AG04450 (cell line): ENCODE data around the gene FRG2B. TPM values are rescaled to one million over a fixed set of nuclear protein-coding genes. Genes with fewer than 3 reads are reported as not detected.
"Not testable (repeated sequence)": the region's sequence is repeated elsewhere in the genome, so short reads cannot be mapped to it uniquely, and the experiment has no call there.

Experiments used
- CTCF ChIA-PET: fragments of 300-600, 350-600 bp; formaldehyde crosslinking; extraction: SDS; loops from one replicate; lab custom pipeline; 2022; ENCODE audit warnings: antibody characterized with exemption, inconsistent platforms; lab: Charles Lee
- POLR2A ChIA-PET: fragments of 350-600 bp; formaldehyde crosslinking; extraction: SDS; loops from one replicate; lab custom pipeline; 2021; ENCODE audit warnings: antibody characterized with exemption, inconsistent platforms; lab: Yijun Ruan, JAX
- DNase-seq: peaks from one replicate; pipeline ENCODE4 v3.0.0-alpha.2; 2011; ENCODE audit warnings: low read depth, low spot score
- H3K27ac ChIP-seq: one replicate; pipeline ENCODE4 v1.5.1; 2012; ENCODE audit warnings: low read depth, low read length, control low read depth
- H3K27me3 ChIP-seq: one replicate; pipeline ENCODE4 v1.6.0; 2012; ENCODE audit warnings: low read length; ENCODE audit not compliant: control insufficient read depth, insufficient read depth
- H3K4me3 ChIP-seq: 2 replicates; pipeline ENCODE4 v1.5.1; 2011; ENCODE audit warnings: mild to moderate bottlenecking, low read depth, low read length, control low read depth
- H3K9me3 ChIP-seq: 2 replicates; pipeline ENCODE4 v1.5.1; 2012; ENCODE audit warnings: low read length; ENCODE audit not compliant: control insufficient read depth, insufficient read depth
- polyA plus RNA-seq: library from polyadenylated mRNA; depleted of rRNA; stranded (reverse); fragments of >200 nt; gene quantifications from 2 replicates; pipeline ENCODE4 v1.2.3, GENCODE V29; 2011; rRNA removed
- TF ChIP-seq, protein P1 (sequence below): IDR thresholded peaks from 2 replicates; pipeline ENCODE4 v1.5.1; 2011; ENCODE audit warnings: low read depth, low read length, control low read depth, inconsistent platforms

FRG2B gene
- polyA plus RNA-seq, 1 experiment = not detected

DNA sequence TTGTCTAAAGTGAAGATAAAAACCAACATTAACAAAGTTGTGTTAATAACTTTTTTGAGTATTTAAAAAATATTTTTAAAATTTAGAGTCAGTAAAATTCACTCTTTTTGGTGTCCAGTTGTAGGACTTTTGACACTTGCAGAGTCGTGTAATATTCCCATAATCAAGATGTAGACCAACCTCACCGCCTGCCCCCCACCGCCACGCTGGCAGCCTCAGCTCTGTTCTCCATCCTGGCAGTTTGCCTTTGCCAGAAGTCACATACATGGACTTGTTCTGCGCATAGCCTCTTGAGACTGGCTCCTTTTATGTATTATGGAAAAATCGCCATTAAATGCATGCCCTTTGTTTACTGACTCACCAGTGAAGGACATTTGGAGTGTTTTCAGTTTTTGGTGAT is 33.9 kb downstream of the FRG2B start:
- no peak for DNase-seq
- POLR2A ChIA-PET = no interaction called here
- Histone ChIP-seq H3K27me3 (no peaks in the 10 kb centered on the region), H3K9me3 (peaks cover 10% of the 10 kb centered on the region; the same call in 1 of the 2 replicates), H3K4me3 (no peak overlapping the region), H3K27ac (no peak overlapping the region)
- TF ChIP-seq, protein P1, sequence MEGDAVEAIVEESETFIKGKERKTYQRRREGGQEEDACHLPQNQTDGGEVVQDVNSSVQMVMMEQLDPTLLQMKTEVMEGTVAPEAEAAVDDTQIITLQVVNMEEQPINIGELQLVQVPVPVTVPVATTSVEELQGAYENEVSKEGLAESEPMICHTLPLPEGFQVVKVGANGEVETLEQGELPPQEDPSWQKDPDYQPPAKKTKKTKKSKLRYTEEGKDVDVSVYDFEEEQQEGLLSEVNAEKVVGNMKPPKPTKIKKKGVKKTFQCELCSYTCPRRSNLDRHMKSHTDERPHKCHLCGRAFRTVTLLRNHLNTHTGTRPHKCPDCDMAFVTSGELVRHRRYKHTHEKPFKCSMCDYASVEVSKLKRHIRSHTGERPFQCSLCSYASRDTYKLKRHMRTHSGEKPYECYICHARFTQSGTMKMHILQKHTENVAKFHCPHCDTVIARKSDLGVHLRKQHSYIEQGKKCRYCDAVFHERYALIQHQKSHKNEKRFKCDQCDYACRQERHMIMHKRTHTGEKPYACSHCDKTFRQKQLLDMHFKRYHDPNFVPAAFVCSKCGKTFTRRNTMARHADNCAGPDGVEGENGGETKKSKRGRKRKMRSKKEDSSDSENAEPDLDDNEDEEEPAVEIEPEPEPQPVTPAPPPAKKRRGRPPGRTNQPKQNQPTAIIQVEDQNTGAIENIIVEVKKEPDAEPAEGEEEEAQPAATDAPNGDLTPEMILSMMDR = no peak
- CTCF ChIA-PET = no interaction called here

DNA sequence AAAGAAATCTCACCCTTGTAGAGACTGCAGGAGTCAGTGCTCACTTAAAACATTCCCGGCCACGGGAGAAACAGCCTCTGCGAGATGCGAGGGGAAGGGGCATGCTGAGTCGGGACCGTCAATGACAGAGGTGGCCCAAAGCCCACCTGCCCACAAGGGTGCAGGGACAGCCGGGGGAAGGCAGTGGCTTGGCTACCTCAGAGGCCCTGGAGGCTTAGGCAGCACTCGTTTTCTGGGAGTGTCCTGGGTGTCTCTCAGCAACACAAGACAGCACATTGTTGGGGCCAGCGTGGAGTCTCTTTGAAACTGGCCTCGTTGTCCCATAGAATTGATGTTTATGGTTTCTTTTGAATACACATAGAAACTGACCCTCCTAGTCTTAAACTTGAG is 35.6 kb downstream of the FRG2B start:
- ChIA-PET POLR2A (no interaction called here), CTCF (no interaction called here)
- TF ChIP-seq, protein P1 = no peak

GRCh38 chr10:133590226-133590969 is 36.2 kb downstream of the FRG2B start:
- Histone ChIP-seq H3K9me3 (peaks cover 10% of the 10 kb centered on the region; the same call in 1 of the 2 replicates), H3K27me3 (no peaks in the 10 kb centered on the region), H3K27ac (no peak overlapping the region), H3K4me3 (no peak overlapping the region)
- ChIA-PET CTCF (no interaction called here), POLR2A (no interaction called here)
- no peak for DNase-seq
- TF ChIP-seq, protein P1 = no peak

More for the DNA sequence above, 35.6 kb downstream of the FRG2B start:
- no peak overlapping the region for H3K27ac ChIP-seq
- no peak for DNase-seq
- H3K27me3 ChIP-seq = no peaks in the 10 kb centered on the region
- peaks cover 10% of the 10 kb centered on the region; the same call in 1 of the 2 replicates for H3K9me3 ChIP-seq
- H3K4me3 ChIP-seq = no peak overlapping the region

DNA sequence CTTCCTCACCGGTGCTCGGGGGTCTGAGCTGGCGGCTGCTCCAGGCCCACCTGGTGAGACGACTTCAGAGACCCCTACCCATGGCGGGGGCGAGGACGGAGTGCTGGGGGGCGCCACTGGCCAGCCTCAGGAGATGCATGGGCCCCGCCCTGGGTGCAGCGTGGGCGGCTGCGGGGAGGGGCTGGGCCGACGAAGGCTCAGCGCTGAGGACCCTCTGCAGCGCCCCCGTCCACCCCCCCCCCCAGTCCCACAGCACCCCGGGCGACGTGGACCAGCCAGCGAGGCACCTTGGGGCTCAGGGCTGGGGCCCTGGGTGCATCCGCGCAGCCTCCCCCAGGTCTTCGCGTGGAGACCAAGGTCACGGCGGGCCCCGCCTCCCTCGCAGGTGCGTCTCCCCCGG is 49.6 kb downstream of the FRG2B start:
- H3K27ac ChIP-seq, POLR2A ChIA-PET, DNase-seq, H3K9me3 ChIP-seq, CTCF ChIA-PET, H3K4me3 ChIP-seq, H3K27me3 ChIP-seq: not testable (repeated sequence)

Other genes starting within 250 kb of the FRG2B start
- 3.0 and 3.1 TPM in 2 replicates for gene PAOX, start 247.5 kb downstream of the FRG2B start, polyA plus RNA-seq
- 36.1 and 40.2 TPM in 2 replicates for gene MTG1, start 232.6 kb downstream of the FRG2B start, polyA plus RNA-seq
- 1.1 and 1.2 TPM in 2 replicates for gene SPRN, start 202.2 kb downstream of the FRG2B start, polyA plus RNA-seq
- gene SCART1, start 172.8 kb downstream of the FRG2B start, polyA plus RNA-seq = 0.67 and 0.96 TPM in 2 replicates
- 1.1 and 1.3 TPM in 2 replicates for gene CYP2E1, start 99.4 kb downstream of the FRG2B start, polyA plus RNA-seq
- not detected in 2 replicates for gene SYCE1, start 61.2 kb downstream of the FRG2B start, polyA plus RNA-seq